Measurements from ENCODE around the gene CISTR.

DNA sequence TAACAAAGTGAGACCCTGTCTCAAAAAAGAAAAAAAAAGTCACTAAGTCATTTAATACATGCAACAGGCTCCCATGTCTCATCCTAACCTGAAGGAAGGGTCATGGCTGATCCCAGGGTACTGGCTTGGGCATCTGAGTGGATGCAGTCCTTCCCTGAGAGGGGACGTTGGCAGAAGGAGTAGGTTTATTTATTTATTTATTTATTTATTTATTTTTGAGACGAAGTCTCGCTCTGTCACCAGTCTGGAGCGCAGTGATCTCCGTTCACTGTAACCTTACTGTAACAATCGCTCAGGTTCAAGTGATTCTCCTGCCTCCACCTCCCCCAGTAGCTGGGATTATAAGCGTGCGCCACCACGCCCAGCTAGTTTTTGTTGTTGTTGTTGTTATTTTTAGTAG, 17.4 kb downstream of the CISTR start:
- TF ChIP-seq CTCF (IDR thresholded peaks at IDR 0.05) (no peak), POLR2A (IDR thresholded peaks at IDR 0.05) (no peak)
